Measurements from ENCODE around the gene TSKU. TPM values are rescaled to one million over a fixed set of nuclear protein-coding genes. Genes with fewer than 3 reads are reported as not detected.

TSKU gene
- total and polyA plus RNA-seq, 5 donors from 2014 or later = not detected

GRCh38 chr11:76763573-76764346 lies 19.4 kb upstream of the TSKU start:
- Mint-ChIP-seq H3K36me3 (no peaks in the 10 kb centered on the region), H3K4me3 (no peak overlapping the region), H3K9me3 (no peaks in the 10 kb centered on the region), H3K27me3 (peaks cover 14% of the 10 kb centered on the region), H3K27ac (no peak overlapping the region), H3K4me1 (peaks cover 5 to 18% (median 11%) of the 10 kb centered on the region in 4 donors)
- Histone ChIP-seq H3K4me1 (ENCODE audit: control insufficient read depth, insufficient read depth, low read length, poor library complexity, severe bottlenecking) (peaks cover 10% of the 10 kb centered on the region), H3K27me3 (ENCODE audit: control insufficient read depth, insufficient read depth, low read length) (no peaks in the 10 kb centered on the region), H3K36me3 (ENCODE audit: control insufficient read depth, insufficient read depth, low read length) (no peaks in the 10 kb centered on the region), H3K27ac (ENCODE audit: insufficient read depth, low read length, poor library complexity, severe bottlenecking) (no peak overlapping the region), H3K4me3 (ENCODE audit: low read depth, low read length) (no peak overlapping the region), H3K9me3 (ENCODE audit: control insufficient read depth in 2 of 2, low read length in 2 of 2) (no peaks in the 10 kb centered on the region)
- no peak for DNase-seq
- no peak for ATAC-seq (ENCODE audit: low read depth in 2 of 2)

DNA sequence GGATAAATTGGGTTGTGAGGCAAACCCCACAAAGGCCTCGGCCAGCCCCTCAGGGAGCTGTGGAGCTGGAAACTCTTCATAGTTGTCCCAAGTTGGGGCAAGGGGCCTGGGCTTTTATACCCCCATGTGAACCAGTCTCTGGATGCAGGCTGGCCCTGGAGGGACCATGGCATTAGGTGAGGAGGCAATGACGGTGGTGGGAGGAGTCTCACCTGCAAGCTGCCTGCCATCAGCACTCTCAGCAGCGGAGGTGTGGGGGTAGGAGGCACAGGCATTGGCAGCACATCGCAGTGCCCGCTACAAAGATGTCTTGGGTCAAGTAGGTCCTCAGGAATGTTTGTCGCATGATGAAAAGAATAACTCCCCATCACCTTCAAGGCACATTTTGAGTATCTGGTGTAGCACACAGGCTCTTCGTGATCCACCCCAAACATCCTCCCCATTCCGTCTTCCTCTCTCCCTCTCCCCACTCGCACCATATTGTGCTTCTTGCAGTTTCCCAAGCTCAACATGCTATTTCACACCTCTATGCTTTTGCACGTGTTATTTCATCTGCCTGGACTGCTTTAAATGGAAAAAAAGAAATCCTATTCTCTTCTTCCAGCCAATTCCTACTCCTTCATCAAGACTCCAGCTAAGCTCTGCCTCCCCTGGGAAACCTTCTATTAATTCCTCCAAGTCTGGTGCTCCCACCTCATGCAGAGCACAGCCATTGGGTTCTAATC lies 18.1 kb upstream of the TSKU start:
- Histone ChIP-seq H3K36me3 (ENCODE audit: control insufficient read depth, insufficient read depth, low read length) (no peaks in the 10 kb centered on the region), H3K27me3 (ENCODE audit: control insufficient read depth, insufficient read depth, low read length) (no peaks in the 10 kb centered on the region), H3K9me3 (ENCODE audit: control insufficient read depth in 2 of 2, low read length in 2 of 2) (no peaks in the 10 kb centered on the region), H3K27ac (ENCODE audit: insufficient read depth, low read length, poor library complexity, severe bottlenecking) (no peak overlapping the region), H3K4me3 (ENCODE audit: low read depth, low read length) (no peak overlapping the region), H3K4me1 (ENCODE audit: control insufficient read depth, insufficient read depth, low read length, poor library complexity, severe bottlenecking) (peaks cover 10% of the 10 kb centered on the region)
- Mint-ChIP-seq H3K27ac (no peak overlapping the region), H3K27me3 (peaks cover 14% of the 10 kb centered on the region), H3K4me3 (no peak overlapping the region), H3K9me3 (no peaks in the 10 kb centered on the region), H3K36me3 (no peaks in the 10 kb centered on the region), H3K4me1 (peaks cover 6 to 20% (median 13%) of the 10 kb centered on the region in 4 donors)
- no peak for DNase-seq
- no peak for ATAC-seq (ENCODE audit: low read depth in 2 of 2)

DNA sequence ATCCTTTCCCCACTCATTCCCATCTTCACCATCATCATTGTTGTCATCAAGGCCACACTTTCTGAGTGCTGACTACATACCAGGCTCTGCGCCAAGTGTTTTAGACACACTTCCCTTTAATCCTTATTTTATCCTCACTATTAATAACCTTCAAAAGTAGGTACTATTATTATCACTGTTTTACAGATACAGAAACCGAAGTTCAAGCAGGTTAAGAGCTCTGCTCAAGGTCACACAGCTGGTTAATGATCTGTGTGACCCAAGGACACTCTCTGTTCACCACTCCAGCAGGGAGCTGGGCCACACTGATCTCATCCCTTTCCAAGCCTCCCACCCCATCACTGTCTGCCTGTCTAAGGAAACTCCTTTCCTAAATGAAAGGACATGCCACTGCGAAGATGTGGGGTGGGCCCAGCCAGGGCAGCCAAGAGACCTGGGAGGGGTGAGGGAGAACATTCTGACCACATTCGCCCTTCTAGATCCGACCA lies 17.2 kb upstream of the TSKU start:
- Histone ChIP-seq H3K27me3 (ENCODE audit: control insufficient read depth, insufficient read depth, low read length) (no peaks in the 10 kb centered on the region), H3K9me3 (ENCODE audit: control insufficient read depth in 2 of 2, low read length in 2 of 2) (no peaks in the 10 kb centered on the region), H3K4me1 (ENCODE audit: control insufficient read depth, insufficient read depth, low read length, poor library complexity, severe bottlenecking) (peaks cover 10% of the 10 kb centered on the region), H3K27ac (ENCODE audit: insufficient read depth, low read length, poor library complexity, severe bottlenecking) (no peak overlapping the region), H3K36me3 (ENCODE audit: control insufficient read depth, insufficient read depth, low read length) (no peaks in the 10 kb centered on the region), H3K4me3 (ENCODE audit: low read depth, low read length) (no peak overlapping the region)
- Mint-ChIP-seq H3K27ac (no peak overlapping the region), H3K4me3 (no peak overlapping the region), H3K4me1 (peaks cover 6 to 25% (median 14%) of the 10 kb centered on the region in 4 donors), H3K36me3 (no peaks in the 10 kb centered on the region), H3K27me3 (peaks cover 13% of the 10 kb centered on the region), H3K9me3 (no peaks in the 10 kb centered on the region)
- DNase-seq (no peak), ATAC-seq (ENCODE audit: low read depth in 2 of 2) (no peak)

GRCh38 chr11:76766521-76766920 lies 16.6 kb upstream of the TSKU start:
- no peak overlapping the region for H3K4me3 ChIP-seq (ENCODE audit: low read depth, low read length)
- H3K27ac Mint-ChIP-seq = no peak overlapping the region
- no peaks in the 10 kb centered on the region for H3K9me3 Mint-ChIP-seq
- H3K4me3 Mint-ChIP-seq = no peak overlapping the region
- peaks cover 10% of the 10 kb centered on the region for H3K4me1 ChIP-seq (ENCODE audit: control insufficient read depth, insufficient read depth, low read length, poor library complexity, severe bottlenecking)
- no peak for ATAC-seq (ENCODE audit: low read depth in 2 of 2)
- no peak for DNase-seq
- no peaks in the 10 kb centered on the region for H3K36me3 Mint-ChIP-seq
- no peaks in the 10 kb centered on the region for H3K27me3 ChIP-seq (ENCODE audit: control insufficient read depth, insufficient read depth, low read length)
- H3K36me3 ChIP-seq (ENCODE audit: control insufficient read depth, insufficient read depth, low read length) = no peaks in the 10 kb centered on the region
- H3K27ac ChIP-seq (ENCODE audit: insufficient read depth, low read length, poor library complexity, severe bottlenecking) = no peak overlapping the region
- H3K4me1 Mint-ChIP-seq = peaks cover 6 to 25% (median 14%) of the 10 kb centered on the region in 4 donors
- H3K27me3 Mint-ChIP-seq = peaks cover 10% of the 10 kb centered on the region
- no peaks in the 10 kb centered on the region for H3K9me3 ChIP-seq (ENCODE audit: control insufficient read depth in 2 of 2, low read length in 2 of 2)

GRCh38 chr11:76767659-76768058 lies 15.5 kb upstream of the TSKU start:
- H3K27ac ChIP-seq (ENCODE audit: insufficient read depth, low read length, poor library complexity, severe bottlenecking) = no peak overlapping the region
- H3K36me3 ChIP-seq (ENCODE audit: control insufficient read depth, insufficient read depth, low read length) = no peaks in the 10 kb centered on the region
- no peak overlapping the region for H3K27ac Mint-ChIP-seq
- no peak overlapping the region for H3K4me3 ChIP-seq (ENCODE audit: low read depth, low read length)
- no peak overlapping the region for H3K4me3 Mint-ChIP-seq
- no peaks in the 10 kb centered on the region for H3K9me3 Mint-ChIP-seq
- peaks cover 6 to 25% (median 14%) of the 10 kb centered on the region in 4 donors for H3K4me1 Mint-ChIP-seq
- H3K27me3 ChIP-seq (ENCODE audit: control insufficient read depth, insufficient read depth, low read length) = no peaks in the 10 kb centered on the region
- H3K4me1 ChIP-seq (ENCODE audit: control insufficient read depth, insufficient read depth, low read length, poor library complexity, severe bottlenecking) = peaks cover 10% of the 10 kb centered on the region
- H3K9me3 ChIP-seq (ENCODE audit: control insufficient read depth in 2 of 2, low read length in 2 of 2) = no peaks in the 10 kb centered on the region
- H3K36me3 Mint-ChIP-seq = no peaks in the 10 kb centered on the region
- H3K27me3 Mint-ChIP-seq = peaks cover 10% of the 10 kb centered on the region
- ATAC-seq (ENCODE audit: low read depth in 2 of 2) (no peak), DNase-seq (no peak)

DNA sequence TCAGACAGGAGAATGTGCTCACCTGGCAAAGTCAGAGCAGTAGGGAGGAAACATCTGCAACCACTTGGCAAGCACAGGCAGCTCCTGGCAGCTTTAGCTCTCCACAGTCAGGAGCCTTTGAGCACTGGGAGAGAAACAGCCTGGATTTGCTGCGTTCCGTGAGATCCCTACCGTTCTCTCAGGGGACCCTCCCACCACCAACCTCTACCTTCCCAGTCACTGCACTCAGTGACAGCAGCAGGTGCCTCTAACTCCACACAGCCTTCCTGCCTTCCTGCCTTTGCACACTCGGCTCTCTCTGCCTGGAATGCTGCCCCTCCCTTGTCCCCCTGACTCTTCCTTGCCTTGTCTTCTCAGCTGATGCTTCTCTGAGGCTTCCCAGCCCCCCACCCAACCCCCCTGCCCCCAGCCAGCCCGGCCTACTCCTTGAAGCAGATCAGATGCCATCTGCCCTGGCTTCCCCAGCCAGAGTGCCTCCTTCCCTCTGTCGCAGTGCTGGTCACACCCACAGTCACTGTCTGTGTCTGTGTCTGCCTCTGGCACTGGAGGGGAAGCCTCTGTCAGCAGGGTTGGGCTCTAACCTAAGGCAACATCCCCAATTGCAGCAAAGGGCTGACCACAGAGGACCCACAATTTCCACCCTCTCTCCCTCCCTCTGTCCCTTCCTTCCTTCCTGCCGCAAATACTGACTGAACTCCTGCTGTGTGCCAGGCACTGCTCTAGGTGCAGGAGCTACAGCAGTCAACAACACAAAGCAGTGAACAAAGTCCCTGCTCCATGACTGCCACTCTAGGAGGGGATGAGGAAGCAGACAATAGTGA lies 14.9 kb upstream of the TSKU start:
- no peaks in the 10 kb centered on the region for H3K36me3 ChIP-seq (ENCODE audit: control insufficient read depth, insufficient read depth, low read length)
- Mint-ChIP-seq H3K36me3 (no peaks in the 10 kb centered on the region), H3K4me3 (peak overlapping the region in 1 of 4 donors; percentile 53), H3K27me3 (peaks cover 10% of the 10 kb centered on the region), H3K27ac (peak overlapping the region in 2 of 3 donors; percentile 12 to 37), H3K9me3 (peaks cover 0 to 2% (median 0%) of the 10 kb centered on the region in 7 donors), H3K4me1 (peaks cover 6 to 25% (median 14%) of the 10 kb centered on the region in 4 donors)
- H3K4me3 ChIP-seq (ENCODE audit: low read depth, low read length) = no peak overlapping the region
- DNase-seq = peak in 1 of 3 donors; percentile 43
- no peaks in the 10 kb centered on the region for H3K9me3 ChIP-seq (ENCODE audit: control insufficient read depth in 2 of 2, low read length in 2 of 2)
- H3K4me1 ChIP-seq (ENCODE audit: control insufficient read depth, insufficient read depth, low read length, poor library complexity, severe bottlenecking) = peaks cover 10% of the 10 kb centered on the region
- H3K27me3 ChIP-seq (ENCODE audit: control insufficient read depth, insufficient read depth, low read length) = no peaks in the 10 kb centered on the region
- peak in 1 of 2 donors; percentile 25 for ATAC-seq (ENCODE audit: low read depth in 2 of 2)
- no peak overlapping the region for H3K27ac ChIP-seq (ENCODE audit: insufficient read depth, low read length, poor library complexity, severe bottlenecking)

DNA sequence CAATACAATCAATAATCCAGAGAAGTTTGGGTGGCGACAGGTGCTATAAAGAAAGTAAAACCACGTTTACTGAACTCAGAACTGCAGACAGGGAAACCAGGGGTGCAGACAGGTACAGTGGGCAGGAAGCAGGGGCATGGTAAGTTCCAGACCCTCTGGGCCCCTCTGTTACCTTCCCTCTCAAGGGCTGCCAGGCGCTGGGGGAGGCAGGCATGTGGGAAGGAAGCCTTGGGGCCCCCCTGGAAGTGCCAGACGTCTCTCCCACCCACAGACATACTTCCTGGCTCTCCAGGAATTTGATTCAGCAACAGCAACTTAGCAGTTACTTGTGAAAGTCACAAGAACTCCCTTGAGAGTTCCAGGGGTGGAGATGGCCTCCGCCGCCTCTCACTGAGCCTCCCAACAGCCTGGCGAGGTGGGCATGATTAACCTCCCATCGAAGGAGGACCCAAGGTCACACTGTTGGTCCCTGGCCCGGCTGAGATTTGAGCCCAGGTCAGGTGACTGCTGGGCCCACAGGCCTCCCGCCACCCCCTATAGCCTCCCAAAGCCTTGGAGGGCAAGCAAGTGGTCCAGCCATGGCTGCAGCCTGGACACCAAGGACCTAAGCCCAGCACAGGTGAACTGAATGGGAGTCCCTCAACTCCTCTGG lies 14.1 kb upstream of the TSKU start:
- ATAC-seq (ENCODE audit: low read depth in 2 of 2) (no peak), DNase-seq (no peak)
- Histone ChIP-seq H3K27ac (ENCODE audit: insufficient read depth, low read length, poor library complexity, severe bottlenecking) (no peak overlapping the region), H3K4me3 (ENCODE audit: low read depth, low read length) (no peak overlapping the region), H3K4me1 (ENCODE audit: control insufficient read depth, insufficient read depth, low read length, poor library complexity, severe bottlenecking) (peaks cover 10% of the 10 kb centered on the region), H3K9me3 (ENCODE audit: control insufficient read depth in 2 of 2, low read length in 2 of 2) (no peaks in the 10 kb centered on the region), H3K36me3 (ENCODE audit: control insufficient read depth, insufficient read depth, low read length) (no peaks in the 10 kb centered on the region), H3K27me3 (ENCODE audit: control insufficient read depth, insufficient read depth, low read length) (no peaks in the 10 kb centered on the region)
- Mint-ChIP-seq H3K36me3 (no peaks in the 10 kb centered on the region), H3K27me3 (peaks cover 13% of the 10 kb centered on the region), H3K4me3 (no peak overlapping the region), H3K4me1 (peaks cover 6 to 25% (median 14%) of the 10 kb centered on the region in 4 donors), H3K9me3 (peaks cover 0 to 2% (median 0%) of the 10 kb centered on the region in 7 donors), H3K27ac (peak overlapping the region in 2 of 3 donors; percentile 12 to 37)

All from CD4-positive, CD25-positive, alpha-beta regulatory T cell (primary cell).